GM18511 (cell line): ENCODE data around the gene PLK5.
A peak's percentile ranks its signal among the peaks of the same experiment; 100 is the strongest.
"Not testable (repeated sequence)": the region's sequence is repeated elsewhere in the genome, so short reads cannot be mapped to it uniquely, and the experiment has no call there.

Experiments used
- ATAC-seq: cut with Tn5 transposase; IDR thresholded peaks from one replicate; pipeline ENCODE4 v1.9.1; 2021; ENCODE audit warnings: mild to moderate bottlenecking, moderate library complexity; ENCODE audit not compliant: unreplicated experiment

The PLK5 gene

GRCh38 chr19:1491114-1491848, 32.6 kb upstream of the PLK5 start, which contains the start of gene REEP6:
Gene REEP6 (plus strand): TSS chr19:1491181. CDS start chr19:1491270, 89 bp downstream.
- ATAC-seq: peak; percentile 2

DNA sequence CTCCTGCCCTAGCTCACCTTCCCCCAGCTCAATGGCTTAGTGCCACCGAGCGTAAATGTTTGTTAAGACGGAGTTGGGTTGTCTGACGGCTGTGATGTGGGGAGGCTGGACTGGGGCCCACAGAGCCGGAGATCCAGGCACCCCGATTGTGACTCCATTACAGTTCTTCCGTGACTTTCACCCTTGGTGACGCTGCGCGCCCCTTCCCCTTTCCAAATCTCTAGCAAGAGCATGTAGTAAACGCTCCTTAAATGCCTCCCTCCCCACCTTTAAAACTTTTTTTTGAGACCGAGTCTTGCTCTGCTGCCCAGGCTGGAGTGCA, 32.1 kb upstream of the PLK5 start:
- no peak for ATAC-seq

GRCh38 chr19:1492474-1493006, 31.3 kb upstream of the PLK5 start:
- ATAC-seq: no peak

DNA sequence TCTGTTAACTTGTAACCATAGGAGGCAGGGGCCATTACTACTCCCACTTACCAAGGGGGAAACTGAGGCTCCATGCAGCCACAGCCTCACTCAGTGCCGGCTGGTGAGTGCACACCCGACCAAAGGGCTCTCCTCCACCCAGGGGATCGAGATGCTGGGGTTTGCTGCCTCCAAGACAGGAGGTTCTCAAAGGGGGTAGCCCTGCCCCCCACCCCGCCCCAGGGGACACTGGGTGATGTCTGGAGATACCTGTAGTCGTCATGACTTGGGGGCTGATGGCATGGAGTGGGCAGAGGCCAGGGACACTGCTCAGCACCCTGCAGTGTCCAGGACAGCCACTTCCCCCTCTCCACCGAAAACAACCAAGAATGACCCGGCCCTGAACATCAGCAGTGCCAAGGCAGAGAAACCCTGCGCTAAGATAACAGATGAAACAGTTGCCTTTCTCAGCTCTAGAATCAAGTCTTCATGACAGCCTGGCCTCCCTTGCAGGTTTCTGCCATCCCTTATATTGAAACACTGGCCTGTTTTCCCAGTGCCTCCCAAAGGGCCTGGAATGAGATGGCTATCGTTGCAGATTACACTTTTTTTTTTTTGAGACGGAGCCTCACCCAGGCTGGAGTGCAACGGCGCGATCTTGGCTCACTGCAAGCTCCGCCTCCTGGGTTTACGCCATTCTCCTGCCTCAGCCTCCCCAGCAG, 29.6 kb upstream of the PLK5 start:
- ATAC-seq: no peak

DNA sequence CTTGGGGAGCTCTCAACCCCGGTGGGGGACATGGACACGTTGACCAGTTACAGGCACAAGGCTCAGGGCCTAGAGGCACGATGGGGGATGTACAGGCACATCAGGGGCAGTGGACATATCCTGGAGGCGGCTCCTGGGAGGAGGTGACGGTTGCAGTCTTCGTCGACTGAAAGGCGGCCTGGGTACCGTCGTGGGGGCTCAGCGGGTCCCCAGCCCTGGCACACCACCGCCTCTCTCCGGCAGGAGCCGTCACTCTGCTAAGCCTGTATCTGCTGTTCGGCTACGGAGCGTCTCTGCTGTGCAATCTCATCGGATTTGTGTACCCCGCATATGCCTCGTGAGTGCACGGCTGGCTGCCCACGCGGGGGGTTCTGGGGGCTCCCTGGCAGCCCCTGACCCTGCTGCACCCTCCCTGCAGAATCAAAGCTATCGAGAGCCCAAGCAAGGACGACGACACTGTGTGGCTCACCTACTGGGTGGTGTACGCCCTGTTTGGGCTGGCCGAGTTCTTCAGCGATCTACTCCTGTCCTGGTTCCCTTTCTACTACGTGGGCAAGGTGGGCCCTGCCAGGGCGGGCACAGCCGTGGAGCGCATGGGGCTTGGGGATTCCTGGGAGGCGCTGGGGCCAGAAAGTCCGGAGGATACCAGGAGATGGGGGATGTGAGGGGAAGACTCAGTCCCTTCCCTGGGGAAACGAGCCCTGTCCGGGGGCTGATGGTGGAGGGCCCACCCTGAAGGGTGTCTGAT, 28.7 kb upstream of the PLK5 start:
- no peak for ATAC-seq

- ATAC-seq: no peak
These were observed 27.8 kb upstream of the PLK5 start for GRCh38 chr19:1495799-1496713.

DNA sequence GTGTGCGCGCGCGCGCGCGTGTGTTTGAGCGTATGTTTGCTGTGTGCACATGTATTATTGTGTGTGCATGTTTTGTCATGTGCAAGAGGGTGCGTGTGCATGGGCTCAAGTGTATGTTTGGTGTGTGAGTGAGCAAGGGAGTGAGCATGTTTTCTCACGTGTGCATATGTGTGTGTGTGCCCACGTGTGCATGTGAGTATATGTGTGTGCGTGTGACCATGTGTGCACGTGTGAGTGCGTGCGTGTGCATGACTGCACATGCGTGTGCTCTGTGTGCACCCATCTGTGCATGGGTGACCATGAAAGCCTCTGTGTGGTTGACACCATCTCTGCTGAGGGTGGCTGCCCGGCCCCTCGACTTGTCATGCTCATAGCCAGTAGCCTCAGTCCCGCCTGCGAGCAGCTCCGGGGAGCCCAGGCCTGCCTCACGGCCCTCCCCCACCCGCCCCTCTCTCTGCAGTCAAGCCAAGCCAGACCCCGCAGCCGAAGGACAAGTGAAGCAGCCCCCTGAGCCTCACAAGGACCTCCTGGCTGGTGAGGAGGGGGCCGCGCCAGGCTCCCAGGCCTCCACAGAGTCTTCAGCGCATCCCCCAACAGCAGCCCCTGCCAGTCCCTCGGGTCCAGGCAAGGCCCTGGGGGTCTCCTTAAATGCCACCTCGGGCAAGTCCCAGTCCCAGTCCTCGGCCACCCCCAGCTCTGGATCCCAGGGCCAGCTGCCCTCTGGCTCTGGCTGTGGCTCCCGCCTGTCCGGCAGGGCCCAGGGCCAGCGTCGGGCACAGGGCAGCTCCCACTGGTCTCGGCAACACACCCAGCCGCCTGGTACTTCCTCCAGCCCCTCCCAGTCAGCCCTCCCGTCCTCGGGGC, 26.9 kb upstream of the PLK5 start:
- no peak for ATAC-seq

- ATAC-seq: no peak
These were observed 26.2 kb upstream of the PLK5 start for GRCh38 chr19:1497578-1498235.

DNA sequence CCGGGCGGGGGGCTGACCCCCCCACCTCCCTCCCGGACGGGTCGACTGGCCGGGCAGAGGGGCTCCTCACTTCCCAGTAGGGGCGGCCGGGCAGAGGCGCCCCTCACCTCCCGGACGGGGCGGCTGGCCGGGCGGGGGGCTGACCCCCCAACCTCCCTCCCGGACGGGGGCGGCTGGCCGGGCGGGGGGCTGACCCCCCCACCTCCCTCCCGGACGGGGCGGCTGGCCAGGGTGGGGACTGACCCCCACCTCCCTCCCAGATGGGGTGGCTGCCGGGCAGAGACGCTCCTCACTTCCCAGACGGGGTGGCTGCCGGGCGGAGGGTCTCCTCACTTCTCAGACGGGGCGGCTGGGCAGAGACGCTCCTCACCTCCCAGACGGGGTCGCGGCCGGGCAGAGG, 24.6 kb upstream of the PLK5 start:
- not testable (repeated sequence) for ATAC-seq

- no peak for ATAC-seq
These were observed 22.7 kb upstream of the PLK5 start for GRCh38 chr19:1501200-1501595.

DNA sequence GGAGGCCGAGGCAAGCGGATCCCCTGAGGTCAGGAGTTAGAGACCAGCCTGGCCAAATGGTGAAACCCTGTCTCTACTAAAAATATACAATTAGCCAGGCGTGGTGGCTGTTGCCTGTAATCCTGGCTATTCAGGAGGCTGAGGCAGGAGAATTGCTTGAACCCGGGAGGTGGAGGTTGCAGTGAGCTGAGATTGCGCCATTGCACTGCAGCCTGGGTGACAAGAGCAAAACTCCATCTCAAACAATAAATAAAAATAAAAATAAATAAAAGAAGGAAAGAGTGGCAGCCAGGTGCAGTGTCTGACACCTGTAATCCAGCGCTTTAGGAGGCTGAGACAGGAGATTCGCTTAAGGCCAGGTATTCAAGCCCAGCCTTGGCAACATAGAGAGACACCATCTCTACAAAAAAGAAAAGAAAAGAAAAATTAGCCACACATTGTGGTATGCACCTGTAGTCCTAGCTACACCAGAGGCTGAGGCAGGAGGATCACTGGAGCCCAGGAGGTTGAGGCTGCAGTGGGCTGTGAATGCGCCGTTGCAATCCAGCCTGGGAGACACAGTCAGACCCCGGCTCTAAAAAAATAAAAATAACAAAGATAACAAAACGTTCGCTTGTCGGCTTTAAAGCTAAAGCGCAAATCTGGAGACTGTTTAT, 21.3 kb upstream of the PLK5 start:
- no peak for ATAC-seq

DNA sequence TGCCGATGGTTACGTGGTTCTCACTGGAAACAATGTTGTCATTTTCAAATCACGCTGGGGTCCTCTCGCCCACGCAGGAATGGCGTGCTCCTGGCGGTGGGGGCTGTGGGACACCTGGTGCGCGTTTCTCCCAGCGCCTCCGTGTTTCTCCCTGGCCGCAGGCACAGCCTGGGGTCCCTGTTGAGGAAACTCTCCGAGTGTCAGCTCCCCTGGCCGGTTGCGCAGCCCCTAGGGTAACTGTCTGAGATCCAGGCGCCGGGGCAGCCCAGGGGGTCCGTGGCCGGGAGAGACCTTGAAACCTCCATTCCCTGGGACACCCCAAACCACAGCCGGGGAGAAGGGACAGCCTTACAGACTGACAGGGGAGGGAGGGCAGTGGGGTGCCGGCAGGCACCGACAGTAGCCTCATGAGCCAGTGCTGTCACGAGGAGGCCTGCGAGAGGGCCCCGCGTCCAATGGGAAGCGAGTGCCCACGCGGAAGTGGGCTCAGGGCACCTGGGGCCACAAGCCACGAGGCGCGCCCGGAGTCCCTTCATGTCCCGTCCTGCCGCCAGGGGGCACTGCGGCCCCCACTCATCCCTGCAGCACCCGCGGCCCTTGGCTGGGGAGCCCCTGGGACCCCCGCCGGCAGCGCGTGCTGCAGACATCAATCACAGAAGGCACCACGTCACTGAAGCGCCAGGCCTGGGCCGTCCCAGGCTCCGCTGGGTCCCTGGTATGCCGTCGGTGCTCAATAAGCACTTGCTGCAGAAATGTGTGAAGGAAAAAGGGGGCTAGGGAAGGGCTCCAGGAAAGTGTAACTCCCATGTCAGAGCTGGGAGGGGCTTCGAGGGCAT, 20.6 kb upstream of the PLK5 start:
- no peak for ATAC-seq

DNA sequence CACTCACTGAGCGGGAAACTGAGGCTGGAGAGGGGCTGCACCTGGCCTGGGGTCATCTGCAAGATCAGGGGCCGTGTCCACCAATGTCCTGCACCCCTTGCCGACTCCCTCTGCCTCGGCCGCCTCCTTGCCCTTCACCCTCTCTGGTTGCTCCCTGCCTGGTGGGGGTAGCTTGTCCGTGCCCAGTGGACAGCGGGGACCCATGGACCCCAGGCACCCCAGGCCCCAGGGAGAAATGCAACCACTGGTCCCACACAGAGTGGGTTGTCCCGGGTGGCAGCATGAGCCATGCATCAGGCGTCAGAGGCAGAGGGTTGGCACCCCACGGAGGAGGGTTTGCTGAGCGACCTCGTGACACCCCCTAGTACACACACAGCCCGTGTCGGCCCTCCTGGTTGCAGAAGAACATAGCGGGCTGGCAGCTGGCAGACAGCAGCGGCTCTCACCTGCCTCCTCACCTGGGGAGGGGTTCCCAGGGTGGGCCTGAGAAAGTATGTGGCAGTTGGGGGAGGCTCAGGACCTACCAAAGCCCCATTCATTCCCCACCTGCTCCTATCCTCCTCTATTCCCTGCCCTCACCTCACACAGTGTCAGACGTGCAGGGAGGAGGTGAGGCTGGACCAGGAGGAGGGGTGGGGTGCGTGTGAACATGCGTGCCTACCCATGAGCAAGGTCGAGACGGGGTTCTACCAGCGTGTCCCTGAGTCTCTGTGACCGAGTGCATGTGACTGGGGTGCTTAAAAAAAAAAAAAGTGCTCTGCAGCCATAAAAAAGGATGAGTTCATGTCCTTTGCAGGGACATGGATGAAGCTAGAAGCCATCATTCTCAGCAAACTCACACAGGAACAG, 19.7 kb upstream of the PLK5 start:
- ATAC-seq: no peak

GRCh38 chr19:1505012-1505411, 18.9 kb upstream of the PLK5 start:
- ATAC-seq: no peak

DNA sequence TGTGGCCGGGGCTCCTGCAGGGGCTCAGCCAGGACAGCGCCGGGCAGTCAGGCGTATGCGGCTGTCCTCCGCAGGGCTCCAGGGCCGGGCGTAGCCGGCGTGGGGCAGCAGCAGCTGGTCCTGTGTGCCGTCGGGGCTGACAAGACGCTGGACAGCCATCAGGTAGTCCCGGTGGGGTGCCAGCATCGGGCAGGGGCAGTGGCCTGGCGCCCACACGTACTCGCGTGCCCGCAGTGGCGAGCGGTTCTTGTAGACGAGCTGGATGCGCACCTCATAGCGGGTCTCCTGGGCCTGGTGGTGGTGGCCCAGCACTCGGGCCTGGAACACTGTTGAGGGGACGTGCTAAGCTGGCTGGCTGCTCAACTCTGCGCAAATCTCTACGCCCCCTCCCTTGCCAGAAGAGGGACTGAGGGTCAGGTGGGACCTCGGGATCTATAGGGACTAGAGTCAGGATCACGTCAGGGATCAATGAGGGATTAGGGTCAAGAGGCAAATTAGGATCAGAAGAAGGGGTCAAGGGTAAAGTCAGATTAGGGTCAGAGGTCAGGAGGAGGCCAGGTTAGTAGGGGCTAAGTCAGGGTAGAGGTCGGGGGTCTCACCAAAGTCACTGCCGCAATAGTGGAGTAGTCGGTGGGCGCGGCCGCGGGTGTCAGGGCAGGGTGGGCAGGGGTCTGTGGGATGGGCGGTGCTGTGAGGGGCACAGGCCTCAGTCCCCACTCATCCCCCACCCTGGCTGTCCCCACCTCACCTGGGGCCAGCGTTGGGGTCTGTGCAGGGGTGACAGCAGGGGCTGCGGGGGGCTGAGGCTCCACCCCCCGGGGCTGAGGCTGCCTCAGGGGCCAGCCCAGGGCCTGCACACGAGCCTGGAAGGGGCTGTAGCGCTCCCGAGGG, 17.6 kb upstream of the PLK5 start:
- ATAC-seq: no peak

- no peak for ATAC-seq
These were observed 16.7 kb upstream of the PLK5 start for GRCh38 chr19:1507192-1507660.
